H1 (cell line): ENCODE measurements around the gene RAB34. TPM values are rescaled to one million over a fixed set of nuclear protein-coding genes. Genes with fewer than 3 reads are reported as not detected.

Experiments used
- CTCF ChIA-PET: fragments of 300-600 bp; sonication (Branson Sonifier 250); formaldehyde crosslinking; loops from one replicate; lab custom pipeline; 2021; ENCODE audit not compliant: partially characterized antibody; lab: Charles Lee
- POLR2A ChIA-PET: fragments of 300-600 bp; sonication (Branson Sonifier 250); formaldehyde crosslinking; loops from one replicate; lab custom pipeline; 2021; ENCODE audit warnings: inconsistent platforms; ENCODE audit not compliant: partially characterized antibody; lab: Charles Lee
- DNase-seq, 2 experiments: peaks; one replicate each; pipeline versions ENCODE4 v3.0.0 to v3.0.0-alpha.2; 2010 to 2022; ENCODE audit warnings: low spot score in 2 of 2, low read depth in 1 of 2, mixed read lengths in 1 of 2
- FAIRE-seq: peaks from 2 replicates; lab custom pipeline; 2011; peaks lifted over from hg19 to GRCh38; lab: Jason Lieb, UNC
- H2AFZ ChIP-seq: 2 replicates; pipeline ENCODE4 v1.8.1; 2012; ENCODE audit warnings: low read length, inconsistent platforms
- H2AK5ac ChIP-seq: 2 replicates; pipeline ENCODE4 v1.6.1; 2013; ENCODE audit warnings: low read depth, low read length
- H2BK120ac ChIP-seq: replicated peaks from 2 replicates; pipeline ENCODE3; 2013; ENCODE audit warnings: low read depth, low read length, inconsistent platforms
- H2BK12ac ChIP-seq: 2 replicates; pipeline ENCODE4 v1.6.1; 2013; ENCODE audit warnings: low read depth, low read length
- H2BK15ac ChIP-seq: 2 replicates; pipeline ENCODE4 v1.6.1; 2013; ENCODE audit warnings: low read length
- H2BK20ac ChIP-seq: 2 replicates; pipeline ENCODE4 v1.6.1; 2013; ENCODE audit warnings: low read length
- H2BK5ac ChIP-seq: 2 replicates; pipeline ENCODE4 v1.6.1; 2013; ENCODE audit warnings: low read depth, low read length
- H3K14ac ChIP-seq: 2 replicates; pipeline ENCODE4 v1.6.1; 2013; ENCODE audit warnings: inconsistent platforms; ENCODE audit not compliant: insufficient read length
- H3K18ac ChIP-seq: 2 replicates; pipeline ENCODE4 v1.6.1; 2013; ENCODE audit warnings: low read length; ENCODE audit errors: extremely low read depth
- H3K23ac ChIP-seq: 2 replicates; pipeline ENCODE4 v1.6.1; 2013; ENCODE audit warnings: inconsistent platforms; ENCODE audit not compliant: insufficient read length
- H3K23me2 ChIP-seq: 2 replicates; pipeline ENCODE4 v1.6.1; 2013; ENCODE audit warnings: low read depth, low read length
- H3K27ac ChIP-seq: 2 replicates; pipeline ENCODE4 v1.6.1; 2011; ENCODE audit warnings: low read depth, low read length, inconsistent platforms
- H3K27me3 ChIP-seq, 4 experiments: replicated peaks in 1 of 4; 1 replicate in 1 of 4; 2 replicates in 3 of 4; pipeline versions ENCODE4 v1.6.1 to v1.8.1; 2011 to 2013; ENCODE audit warnings: low read length in 3 of 4, mild to moderate bottlenecking in 3 of 4, inconsistent platforms in 2 of 4, mixed read lengths in 2 of 4, moderate library complexity in 1 of 4; ENCODE audit not compliant: control insufficient read depth in 3 of 4, insufficient read depth in 3 of 4; ENCODE audit errors: extremely low read depth in 1 of 4
- H3K36me3 ChIP-seq, 4 experiments: 2 replicates each; pipeline versions ENCODE4 v1.6.1 to v1.8.1; 2011 to 2013; ENCODE audit warnings: mild to moderate bottlenecking in 4 of 4, low read length in 3 of 4, moderate library complexity in 2 of 4, control low read depth in 1 of 4, inconsistent platforms in 1 of 4; ENCODE audit not compliant: insufficient read depth in 4 of 4, control insufficient read depth in 2 of 4
- H3K4ac ChIP-seq: replicated peaks from 2 replicates; pipeline ENCODE3; 2013; ENCODE audit warnings: low read length, low read depth, mixed read lengths, inconsistent platforms; ENCODE audit not compliant: insufficient read length
- H3K4me1 ChIP-seq, 4 experiments: replicated peaks in 1 of 4; 1 replicate in 1 of 4; 2 replicates in 3 of 4; pipeline versions ENCODE4 v1.6.1 to v1.8.1; 2011 to 2013; ENCODE audit warnings: low read length in 3 of 4, inconsistent platforms in 2 of 4, mixed read lengths in 1 of 4; ENCODE audit not compliant: insufficient read depth in 4 of 4, control insufficient read depth in 3 of 4
- H3K4me2 ChIP-seq, 2 experiments: 2 replicates each; pipeline versions ENCODE4 v1.6.1 to v1.8.1; 2011 to 2013; ENCODE audit warnings: low read depth in 2 of 2, low read length in 2 of 2, control low read depth in 1 of 2, inconsistent platforms in 1 of 2, mild to moderate bottlenecking in 1 of 2; ENCODE audit not compliant: insufficient read depth in 1 of 2
- H3K4me3 ChIP-seq, 4 experiments: fragments of 200-600, 300-600 bp in 1 of 4; sonication (generic), shearing (Covaris generic), sonication (Bioruptor Twin) in 1 of 4; 2 replicates each; pipeline versions ENCODE4 v1.5.1 to v1.8.1; 2011 to 2016; ENCODE audit warnings: low read length in 4 of 4, low read depth in 3 of 4, control low read depth in 2 of 4, inconsistent platforms in 2 of 4, mild to moderate bottlenecking in 2 of 4, mixed read lengths in 1 of 4, moderate library complexity in 1 of 4; ENCODE audit not compliant: insufficient read depth in 2 of 4; ENCODE audit errors: extremely low read depth in 1 of 4
- H3K56ac ChIP-seq: replicated peaks from 2 replicates; pipeline ENCODE3; 2013; ENCODE audit warnings: low read depth, mild to moderate bottlenecking, mixed read lengths, low read length, inconsistent platforms; ENCODE audit not compliant: insufficient read length
- H3K79me1 ChIP-seq: 2 replicates; pipeline ENCODE4 v1.6.1; 2013; ENCODE audit warnings: low read depth, low read length, control low read depth
- H3K79me2 ChIP-seq, 2 experiments: 2 replicates each; pipeline versions ENCODE4 v1.6.1 to v1.8.1; 2012 to 2013; ENCODE audit warnings: low read length in 2 of 2, mild to moderate bottlenecking in 2 of 2, inconsistent platforms in 1 of 2; ENCODE audit not compliant: insufficient read depth in 2 of 2, control insufficient read depth in 1 of 2
- H3K9ac ChIP-seq, 4 experiments: replicated peaks in 1 of 4; 1 replicate in 1 of 4; 2 replicates in 3 of 4; pipeline versions ENCODE4 v1.6.1 to v1.8.1; 2011 to 2013; ENCODE audit warnings: low read depth in 3 of 4, low read length in 3 of 4, control low read depth in 2 of 4, mild to moderate bottlenecking in 2 of 4, moderate library complexity in 2 of 4, inconsistent platforms in 1 of 4; ENCODE audit errors: extremely low read depth in 1 of 4
- H3K9me3 ChIP-seq, 2 experiments: 2 replicates each; pipeline versions ENCODE4 v1.6.1 to v1.8.1; 2012 to 2013; ENCODE audit warnings: mild to moderate bottlenecking in 2 of 2, moderate library complexity in 2 of 2, control low read depth in 1 of 2, inconsistent platforms in 1 of 2, low read depth in 1 of 2, low read length in 1 of 2, mixed read lengths in 1 of 2; ENCODE audit not compliant: insufficient read depth in 2 of 2
- H4K20me1 ChIP-seq, 2 experiments: replicated peaks in 1 of 2; 2 replicates each; pipeline versions ENCODE3 to v1.8.1; 2011 to 2013; ENCODE audit warnings: inconsistent platforms in 2 of 2, low read length in 2 of 2, mild to moderate bottlenecking in 1 of 2; ENCODE audit not compliant: insufficient read depth in 2 of 2, control insufficient read depth in 1 of 2
- H4K5ac ChIP-seq: 2 replicates; pipeline ENCODE4 v1.6.1; 2013; ENCODE audit warnings: low read length, low read depth, mixed read lengths, inconsistent platforms; ENCODE audit not compliant: insufficient read length
- H4K8ac ChIP-seq: 2 replicates; pipeline ENCODE4 v1.8.0; 2013; ENCODE audit warnings: mild to moderate bottlenecking, moderate library complexity, low read length, inconsistent platforms; ENCODE audit not compliant: insufficient read depth; ENCODE audit errors: extremely low read depth
- H4K91ac ChIP-seq: replicated peaks from 2 replicates; pipeline ENCODE3; 2013; ENCODE audit warnings: low read length, mixed read lengths, inconsistent platforms; ENCODE audit not compliant: insufficient read length
- POLR2A ChIP-seq, 2 experiments: IDR thresholded peaks; 1 replicate in 1 of 2; 2 replicates in 1 of 2; pipeline ENCODE4 v1.6.1; 2011; ENCODE audit warnings: low read depth in 2 of 2, low read length in 2 of 2, mild to moderate bottlenecking in 2 of 2; ENCODE audit errors: control extremely low read depth in 1 of 2
- RNF2 ChIP-seq: fragments of 200-900, 300-1000 bp; sonication (generic); IDR thresholded peaks from 2 replicates; pipeline ENCODE4 v1.7.1; 2016; ENCODE audit warnings: borderline replicate concordance, low read depth, mild to moderate bottlenecking, antibody characterized with exemption, low read length; ENCODE audit not compliant: poor library complexity, severe bottlenecking; ENCODE audit errors: missing control alignments
- WGBS, 2 experiments: shearing (Covaris generic) in 1 of 2; methylation state at CpG; one replicate each; pipeline versions ENCODE4 v1.1.6 to v1.1.7; 2013 to 2015; ENCODE audit warnings: low lambda C conversion rate in 2 of 2, mixed read lengths in 2 of 2, inconsistent platforms in 1 of 2, low coverage in 1 of 2, missing lambda C conversion rate in 1 of 2; ENCODE audit not compliant: insufficient replicate concordance in 2 of 2, insufficient coverage in 1 of 2, insufficient read length in 1 of 2; ENCODE audit errors: extremely low coverage in 1 of 2, missing lambda C conversion rate in 1 of 2; 5-methylcytosine and 5-hydroxymethylcytosine counted together
- polyA plus RNA-seq, 7 experiments: library from polyadenylated mRNA; depleted of rRNA in 3 of 7; stranded (reverse) in 5 of 7; unstranded in 2 of 7; fragments of >200 nt in 5 of 7; fragments of 200-250 nt in 2 of 7; gene quantifications; 1 replicate in 5 of 7; 2 replicates in 1 of 7; 4 replicates in 1 of 7; pipeline versions ENCODE4 v1.2.1 to v1.2.3, GENCODE V29; 2011 to 2013; ENCODE audit warnings: missing spikeins in 2 of 7, mixed read lengths in 2 of 7
- total RNA-seq: library from RNA; stranded (reverse); fragmentation: NEBNext Ultra II Directional; extraction: Animal tissue kit (Norgen Biotek cat#: 25700); gene quantifications from 2 replicates; pipeline ENCODE4 v1.2.1, GENCODE V29; 2021

RAB34 gene
- total and polyA plus RNA-seq, 2 of the 8 experiments (the other 6 are each of a cell fraction or from before 2014, with no cell fraction given): 237 to 305 TPM

DNA sequence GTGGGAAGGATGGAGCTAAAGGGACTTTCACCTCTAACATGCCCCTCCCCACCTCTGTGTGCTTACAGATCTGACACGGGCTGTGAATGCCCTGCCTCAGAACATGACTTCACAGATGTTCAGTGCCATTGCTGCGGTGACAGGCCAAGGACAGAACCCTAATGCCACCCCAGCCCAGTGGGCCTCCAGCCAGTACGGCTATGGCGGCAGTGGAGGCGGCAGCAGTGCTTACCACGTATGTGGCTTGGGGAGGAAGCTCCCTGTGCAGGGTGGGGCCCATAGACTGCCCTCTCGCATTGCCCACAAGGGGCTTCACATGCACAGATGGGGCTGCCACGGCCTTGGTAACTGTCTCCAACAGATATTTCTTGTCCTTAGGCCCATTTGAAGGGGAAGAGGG lies 17.4 kb downstream of the RAB34 start:
- Histone ChIP-seq H3K4me2 (no peak overlapping the region), H3K18ac (no peak overlapping the region), H3K36me3 (peaks cover 40 to 77% (median 70%) of the 10 kb centered on the region in 4 experiments), H2BK12ac (no peak overlapping the region), H3K23me2 (no peaks in the 10 kb centered on the region), H2BK120ac (no peak overlapping the region), H2AFZ (no peak overlapping the region), H2AK5ac (no peak overlapping the region), H3K27ac (no peak overlapping the region), H3K4me1 (peaks cover 0 to 8% (median 2%) of the 10 kb centered on the region in 4 experiments; a peak in 3 of 7 replicates), H3K79me1 (no peaks in the 10 kb centered on the region), H4K5ac (no peak overlapping the region), H2BK15ac (no peak overlapping the region), H3K14ac (no peak overlapping the region), H4K8ac (peak overlapping the region; percentile 9; the same call in 1 of the 2 replicates), H2BK5ac (no peak overlapping the region), H3K56ac (no peak overlapping the region), H3K27me3 (no peaks in the 10 kb centered on the region), H3K4ac (no peak overlapping the region), H3K9ac (no peak overlapping the region), H3K23ac (no peak overlapping the region), H4K20me1 (peaks cover 10 to 24% of the 10 kb centered on the region in 2 experiments), H3K79me2 (no peaks in the 10 kb centered on the region), H3K4me3 (no peak overlapping the region), H3K9me3 (no peaks in the 10 kb centered on the region), H2BK20ac (no peak overlapping the region), H4K91ac (no peak overlapping the region)
- TF ChIP-seq POLR2A (IDR thresholded peaks at IDR 0.05; ENCODE audit: control extremely low read depth in 1 of 2, low read depth in 2 of 2, low read length in 2 of 2) (0 out of 3 replicates have a peak, but pooled peaks of 1 of the 2 experiments have one; percentile 8), RNF2 (no peak)
- WGBS, 2 experiments: 95% methylated on average over 8 of the region's 8 CpGs; no CpG with 5 or more reads in 1 of the 2 experiments
- FAIRE-seq (no peak), DNase-seq (no peak)
- ChIA-PET POLR2A (interaction anchor here (0.8 to 3.8 kb wide), 10 partner anchors 9 to 209 kb away, joined by 3 to 46 read pairs (median 4); partner anchors contain the start of genes PROCA1 and RPL23A), CTCF (interaction anchor here (0.5 to 1.5 kb wide), 6 partner anchors 9 to 241 kb away, joined by 3 to 6 read pairs (median 3); no protein-coding TSS in a partner anchor)
